Smooth muscle cell (in vitro differentiated cells): Measurements from ENCODE around the gene LMNTD2. TPM values are rescaled to one million over a fixed set of nuclear protein-coding genes. Genes with fewer than 3 reads are reported as not detected.
A peak's percentile ranks its signal among the peaks of the same experiment; 100 is the strongest.

Experiments used
- DNase-seq: peaks from one replicate; lab custom pipeline; 2025; ENCODE audit not compliant: unreplicated experiment; lab: John Stamatoyannopoulos, UW
- H2AFZ ChIP-seq: fragments of 200-600 bp; sonication (generic); 2 replicates; pipeline ENCODE4 v1.6.0; 2016; ENCODE audit warnings: antibody characterized with exemption, low read depth, mild to moderate bottlenecking
- H3F3A ChIP-seq: fragments of 200-600 bp; sonication (generic); 2 replicates; pipeline ENCODE4 v1.6.0; 2017; ENCODE audit warnings: antibody characterized with exemption, low read depth
- H3K27ac ChIP-seq: fragments of 200-600 bp; sonication (generic); 2 replicates; pipeline ENCODE4 v1.5.1; 2016; ENCODE audit warnings: low read depth, mild to moderate bottlenecking
- H3K27me3 ChIP-seq: fragments of 200-600 bp; sonication (generic); 2 replicates; pipeline ENCODE4 v1.6.1; 2016; ENCODE audit warnings: low read depth, mild to moderate bottlenecking
- H3K36me3 ChIP-seq: fragments of 200-600 bp; sonication (generic); 2 replicates; pipeline ENCODE4 v1.5.1; 2016; ENCODE audit warnings: low read depth
- H3K4me1 ChIP-seq: fragments of 200-600 bp; sonication (generic); 2 replicates; pipeline ENCODE4 v1.5.1; 2016; ENCODE audit warnings: low read depth
- H3K4me2 ChIP-seq: fragments of 200-600 bp; sonication (generic); 2 replicates; pipeline ENCODE4 v1.6.0; 2016; ENCODE audit warnings: mild to moderate bottlenecking
- H3K4me3 ChIP-seq: fragments of 200-600 bp; sonication (generic); 2 replicates; pipeline ENCODE4 v1.5.1; 2016; ENCODE audit warnings: mild to moderate bottlenecking
- H3K79me2 ChIP-seq: fragments of 200-600 bp; sonication (generic); 2 replicates; pipeline ENCODE4 v1.6.0; 2016; ENCODE audit warnings: low read depth, mild to moderate bottlenecking
- H3K9ac ChIP-seq: fragments of 200-600 bp; sonication (generic); 2 replicates; pipeline ENCODE4 v1.6.0; 2016; ENCODE audit warnings: low read depth
- H3K9me3 ChIP-seq: fragments of 200-600 bp; sonication (generic); replicated peaks from 2 replicates; pipeline ENCODE4 v1.5.1; 2016; ENCODE audit warnings: low read depth
- H4K20me1 ChIP-seq: fragments of 200-600 bp; sonication (generic); 2 replicates; pipeline ENCODE4 v1.6.0; 2016; ENCODE audit warnings: low read depth
- CTCF ChIP-seq: fragments of 200-600 bp; sonication (generic); IDR thresholded peaks from 2 replicates; pipeline ENCODE4 v1.5.1; 2017; ENCODE audit warnings: borderline replicate concordance, mild to moderate bottlenecking, antibody characterized with exemption; ENCODE audit not compliant: insufficient read depth, poor library complexity, severe bottlenecking
- WGBS: methylation state at CpG from one replicate; pipeline ENCODE4 v1.1.7; 2016; ENCODE audit warnings: low lambda C conversion rate; 5-methylcytosine and 5-hydroxymethylcytosine counted together
- polyA plus RNA-seq: library from polyadenylated mRNA; unstranded; fragments of >200 nt; fragmentation: Nextera tagmentation; extraction: Ambion mirVana; gene quantifications from 2 replicates; pipeline ENCODE4 v1.2.1, GENCODE V29; 2016
- total RNA-seq: library from RNA; depleted of rRNA; stranded (reverse); fragments of >200 nt; gene quantifications from 2 replicates; pipeline ENCODE4 v1.2.3, GENCODE V29; 2014

The LMNTD2 gene
- total and polyA plus RNA-seq, 2 experiments from 2014 or later: 3.6 TPM; not detected in 1

- H3K36me3 ChIP-seq: peaks cover 6% of the 10 kb centered on the region
- peaks cover 89% of the 10 kb centered on the region for H4K20me1 ChIP-seq
- no peak overlapping the region for H3K4me2 ChIP-seq
- H3K4me1 ChIP-seq: no peaks in the 10 kb centered on the region
- no peaks in the 10 kb centered on the region for H3K27me3 ChIP-seq
- no peaks in the 10 kb centered on the region for H3F3A ChIP-seq
- no peak for TF ChIP-seq CTCF
- no peak overlapping the region for H2AFZ ChIP-seq
- no peak overlapping the region for H3K27ac ChIP-seq
- DNase-seq: no peak
- 99% methylated on average over 23 of the region's 26 CpGs for WGBS
- no peak overlapping the region for H3K9ac ChIP-seq
- peaks cover 37% of the 10 kb centered on the region for H3K79me2 ChIP-seq
- H3K9me3 ChIP-seq: no peaks in the 10 kb centered on the region
- H3K4me3 ChIP-seq: no peak overlapping the region
Observed at GRCh38 chr11:589798-590197, 29.3 kb upstream of the LMNTD2 start.

- Histone ChIP-seq H3K27me3 (no peaks in the 10 kb centered on the region), H3K4me2 (peak overlapping the region; percentile 14), H3F3A (no peaks in the 10 kb centered on the region), H4K20me1 (peaks cover 90% of the 10 kb centered on the region), H3K9ac (peak overlapping the region; percentile 64), H2AFZ (no peak overlapping the region), H3K79me2 (peaks cover 48% of the 10 kb centered on the region), H3K36me3 (peaks cover 6% of the 10 kb centered on the region), H3K4me1 (no peaks in the 10 kb centered on the region), H3K4me3 (no peak overlapping the region), H3K9me3 (no peaks in the 10 kb centered on the region), H3K27ac (peak overlapping the region; percentile 95)
- no peak for DNase-seq
- no peak for TF ChIP-seq CTCF
- WGBS: 9% methylated on average over 6 of the region's 6 CpGs
Observed at GRCh38 chr11:587978-588380, 27.4 kb upstream of the LMNTD2 start.

GRCh38 chr11:587546-587945 is 27.0 kb upstream of the LMNTD2 start:
- Histone ChIP-seq H4K20me1 (peaks cover 93% of the 10 kb centered on the region), H3F3A (no peaks in the 10 kb centered on the region), H3K4me1 (no peaks in the 10 kb centered on the region), H2AFZ (no peak overlapping the region), H3K27me3 (no peaks in the 10 kb centered on the region), H3K4me3 (no peak overlapping the region), H3K36me3 (peaks cover 6% of the 10 kb centered on the region), H3K27ac (peak overlapping the region; percentile 95), H3K79me2 (peaks cover 52% of the 10 kb centered on the region), H3K4me2 (peak overlapping the region; percentile 14), H3K9ac (no peak overlapping the region), H3K9me3 (no peaks in the 10 kb centered on the region)
- TF ChIP-seq CTCF: no peak
- DNase-seq: no peak
- 88% methylated on average over 8 of the region's 8 CpGs for WGBS
